Ovary (tissue), 9 donors: ENCODE measurements around the gene TNFRSF25. TPM values are rescaled to one million over a fixed set of nuclear protein-coding genes. Genes with fewer than 3 reads are reported as not detected.
"Not testable (repeated sequence)": the region's sequence is repeated elsewhere in the genome, so short reads cannot be mapped to it uniquely, and the experiment has no call there.

Experiments used
- DNase-seq, 5 donors: peaks; one replicate each; pipeline ENCODE4 v3.0.0-alpha.2; 2019 to 2020
- H3K27ac ChIP-seq, 2 donors: fragments of 200-600 bp; one replicate each; pipeline versions ENCODE4 v1.5.1 to v1.8.0; 2019 to 2022
- H3K27me3 ChIP-seq: fragments of 200-600 bp; one replicate; pipeline ENCODE4 v1.8.0; 2022
- H3K36me3 ChIP-seq: fragments of 200-600 bp; sonication (generic); one replicate; pipeline ENCODE4 v1.5.1; 2019
- H3K4me1 ChIP-seq: one replicate; pipeline ENCODE4 v1.8.1; 2013; ENCODE audit warnings: mild to moderate bottlenecking, moderate library complexity; ENCODE audit not compliant: insufficient read depth
- H3K4me3 ChIP-seq: fragments of 200-600 bp; sonication (generic); one replicate; pipeline ENCODE4 v1.5.1; 2017
- H3K9me3 ChIP-seq, 2 donors: fragments of 200-600 bp in 1 of 2; sonication (generic) in 1 of 2; one replicate each; pipeline versions ENCODE4 v1.5.1 to v1.8.1; 2013 to 2019; ENCODE audit warnings: mild to moderate bottlenecking in 1 of 2, moderate library complexity in 1 of 2
- EP300 ChIP-seq: sonication (generic); formaldehyde crosslinking; IDR thresholded peaks from one replicate; pipeline ENCODE4 v1.6.1; 2017; ENCODE audit warnings: antibody characterized with exemption
- POLR2A ChIP-seq: fragments of 450-650 bp; IDR thresholded peaks from one replicate; pipeline ENCODE4 v1.6.1; 2017; ENCODE audit warnings: antibody characterized with exemption, mild to moderate bottlenecking, moderate library complexity
- whole genome bisulfite sequencing, 3 donors: extraction: QIAGEN DNeasy Blood & Tissue Kit in 1 of 3; methylation state at CpG; one replicate each; pipeline versions ENCODE4 v1.1.5 to v1.1.7; 2013 to 2017; 5-methylcytosine and 5-hydroxymethylcytosine counted together
- intact Hi-C, 4 donors: fragments of 100-400 bp; cut with DNase I; formaldehyde crosslinking; loops; one replicate each; pipeline versions ENCODE4 v1.11.0 to v1.15.1; 2022 to 2023
- polyA plus RNA-seq, 2 donors: library from polyadenylated mRNA; stranded (reverse); fragments of 200-250 nt in 1 of 2; fragments of 350-450 nt in 1 of 2; fragmentation: Illumina TruSeq in 1 of 2; extraction: RNeasy Lipid Tissue Mini Kit (QIAGEN cat#74804) in 1 of 2; gene quantifications; one replicate each; pipeline ENCODE4 v1.2.3, GENCODE V29; 2013 to 2014
- total RNA-seq, 7 donors: library from RNA; depleted of rRNA in 2 of 7; stranded (reverse); fragments of >200 nt in 2 of 7; fragmentation: NEBNext Ultra II Directional in 3 of 7; extraction: Animal tissue kit (Norgen Biotek cat#: 25700) in 3 of 7; gene quantifications; one replicate each; pipeline versions ENCODE4 v1.1.0 to v1.2.4, GENCODE V29; 2016 to 2023
- TF ChIP-seq, protein P1 (sequence below), 3 donors: fragments of 450-650 bp in 2 of 3; fragments of 200-600 bp in 1 of 3; IDR thresholded peaks; one replicate each; pipeline versions ENCODE4 v1.5.1 to v1.8.0; 2016 to 2022; ENCODE audit warnings: antibody characterized with exemption in 3 of 3, mild to moderate bottlenecking in 1 of 3
- donor health status: DM: no; HTN: no; CAD: no; lungs with moderate emphysema.
- donor health status: DM: no; HTN: no; CAD: no.
- donor health status: Bipolar disorder and iron deficiency.
- donor health status: DM: yes; HTN: yes; CAD: no.
- donor health status: DM: no; HTN: no; CAD: no.
- donor health status: DM: yes; HTN: yes; CAD: no.

TNFRSF25 gene
- total and polyA plus RNA-seq, 9 donors = 1.7 to 13.1 (median 7.7) TPM

- TF ChIP-seq POLR2A (no peak), EP300 (no peak)
- TF ChIP-seq, protein P1, sequence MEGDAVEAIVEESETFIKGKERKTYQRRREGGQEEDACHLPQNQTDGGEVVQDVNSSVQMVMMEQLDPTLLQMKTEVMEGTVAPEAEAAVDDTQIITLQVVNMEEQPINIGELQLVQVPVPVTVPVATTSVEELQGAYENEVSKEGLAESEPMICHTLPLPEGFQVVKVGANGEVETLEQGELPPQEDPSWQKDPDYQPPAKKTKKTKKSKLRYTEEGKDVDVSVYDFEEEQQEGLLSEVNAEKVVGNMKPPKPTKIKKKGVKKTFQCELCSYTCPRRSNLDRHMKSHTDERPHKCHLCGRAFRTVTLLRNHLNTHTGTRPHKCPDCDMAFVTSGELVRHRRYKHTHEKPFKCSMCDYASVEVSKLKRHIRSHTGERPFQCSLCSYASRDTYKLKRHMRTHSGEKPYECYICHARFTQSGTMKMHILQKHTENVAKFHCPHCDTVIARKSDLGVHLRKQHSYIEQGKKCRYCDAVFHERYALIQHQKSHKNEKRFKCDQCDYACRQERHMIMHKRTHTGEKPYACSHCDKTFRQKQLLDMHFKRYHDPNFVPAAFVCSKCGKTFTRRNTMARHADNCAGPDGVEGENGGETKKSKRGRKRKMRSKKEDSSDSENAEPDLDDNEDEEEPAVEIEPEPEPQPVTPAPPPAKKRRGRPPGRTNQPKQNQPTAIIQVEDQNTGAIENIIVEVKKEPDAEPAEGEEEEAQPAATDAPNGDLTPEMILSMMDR (IDR thresholded peaks at IDR 0.05) = no peak
- Histone ChIP-seq H3K36me3 (no peaks in the 10 kb centered on the region), H3K27ac (no peak overlapping the region), H3K4me1 (peaks cover 3% of the 10 kb centered on the region), H3K9me3 (no peaks in the 10 kb centered on the region), H3K27me3 (no peaks in the 10 kb centered on the region), H3K4me3 (no peak overlapping the region)
- WGBS, 3 donors = 51 to 59% (median 56%) methylated on average over 4 to 6 of the region's 6 CpGs
- no peak for DNase-seq
- intact Hi-C loops = no loop called here
Measured at GRCh38 chr1:6450943-6451373, 15.0 kb downstream of the TNFRSF25 start.

DNA sequence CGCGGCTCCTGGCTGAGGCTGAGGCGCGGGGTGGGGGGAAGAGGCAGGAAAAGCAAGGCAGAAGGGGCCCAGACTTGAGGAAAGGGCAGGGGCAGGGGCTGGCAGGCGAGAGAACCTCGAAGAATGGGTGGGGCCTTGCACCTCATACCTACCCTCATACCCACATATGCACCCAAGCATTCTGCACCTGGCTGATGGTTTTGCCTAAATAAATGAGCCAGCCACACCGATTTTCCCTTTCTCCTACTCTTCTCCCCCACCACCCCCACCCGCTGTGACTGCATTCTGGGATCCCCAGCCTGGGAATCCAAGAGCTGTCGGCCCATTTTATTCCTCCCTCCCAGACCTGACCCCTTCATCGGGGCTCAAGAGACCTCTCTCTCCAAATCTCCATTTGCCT is 15.5 kb downstream of the TNFRSF25 start:
- WGBS, 3 donors = 36 to 40% (median 40%) methylated on average over 10 of the region's 10 CpGs
- H3K4me3 ChIP-seq, H3K27me3 ChIP-seq, DNase-seq, H3K9me3 ChIP-seq, H3K4me1 ChIP-seq, intact Hi-C loops, H3K27ac ChIP-seq, H3K36me3 ChIP-seq: not testable (repeated sequence)

- Histone ChIP-seq H3K4me1 (peaks cover 3% of the 10 kb centered on the region), H3K27ac (no peak overlapping the region), H3K27me3 (no peaks in the 10 kb centered on the region), H3K9me3 (no peaks in the 10 kb centered on the region), H3K4me3 (no peak overlapping the region), H3K36me3 (no peaks in the 10 kb centered on the region)
- 21 to 33% (median 27%) methylated on average over 7 of the region's 7 CpGs for WGBS, 3 donors
- DNase-seq = no peak
- TF ChIP-seq EP300 (no peak), POLR2A (no peak)
- TF ChIP-seq, protein P1 (IDR thresholded peaks at IDR 0.05) = no peak
- intact Hi-C loops = no loop called here
Measured at GRCh38 chr1:6450005-6450450, 15.9 kb downstream of the TNFRSF25 start.

DNA sequence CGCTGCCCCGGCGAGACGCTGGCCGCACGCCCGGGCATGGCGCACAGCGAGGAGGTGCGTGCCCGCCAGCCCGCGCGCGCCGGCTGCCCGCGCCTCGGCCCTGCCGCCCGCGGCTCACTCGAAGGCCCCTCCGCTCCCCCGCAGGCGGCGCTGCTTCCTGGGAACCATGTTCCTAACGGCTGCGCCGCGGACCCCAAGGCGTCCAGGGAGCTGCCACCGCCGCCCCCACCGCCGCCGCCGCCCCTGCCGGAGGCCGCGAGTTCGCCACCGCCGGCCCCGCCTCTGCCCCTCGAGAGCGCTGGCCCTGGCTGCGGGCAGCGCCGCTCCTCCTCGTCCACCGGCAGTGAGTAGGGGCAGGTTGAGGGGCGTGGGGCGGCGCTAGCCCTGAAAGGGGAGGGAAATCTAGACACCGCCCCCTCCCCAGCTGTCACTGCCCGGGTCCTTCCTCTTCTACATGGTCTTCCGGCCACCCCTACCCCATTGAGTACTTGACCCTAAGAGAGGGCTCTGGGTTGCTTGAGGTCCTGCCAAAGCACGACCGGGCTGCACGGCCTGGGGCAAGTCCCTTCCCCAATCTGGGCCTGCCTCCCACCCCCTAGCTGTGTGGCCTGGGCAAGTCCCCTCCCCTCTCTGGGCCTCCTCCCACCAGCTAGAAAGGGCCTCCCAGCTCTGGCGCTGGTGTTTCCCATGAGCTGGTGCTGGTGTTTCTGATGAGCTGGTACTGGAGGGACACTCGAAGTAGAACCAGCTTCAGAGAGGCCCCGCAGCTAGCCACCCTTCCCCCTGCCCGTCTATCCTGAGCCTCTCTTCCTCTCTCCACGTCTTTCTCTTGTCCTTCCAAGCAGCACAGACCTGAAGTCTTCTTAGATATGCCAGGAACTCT is 17.0 kb downstream of the TNFRSF25 start:
- 2 to 8% (median 3%) methylated on average over 23 to 66 of the region's 66 CpGs for WGBS, 3 donors
- no peaks in the 10 kb centered on the region for H3K9me3 ChIP-seq
- no peaks in the 10 kb centered on the region for H3K36me3 ChIP-seq
- peak in 2 of 5 donors; percentile 44 to 50 for DNase-seq
- H3K27me3 ChIP-seq = no peaks in the 10 kb centered on the region
- no peak overlapping the region for H3K27ac ChIP-seq
- intact Hi-C loops = no loop called here
- no peak overlapping the region for H3K4me3 ChIP-seq
- no peaks in the 10 kb centered on the region for H3K4me1 ChIP-seq
- TF ChIP-seq, protein P1 (IDR thresholded peaks at IDR 0.05) = no peak
- TF ChIP-seq POLR2A (no peak), EP300 (no peak)
